Right lobe of liver (tissue), 6 donors: ENCODE results near the gene DAPK1. TPM values are rescaled to one million over a fixed set of nuclear protein-coding genes. Genes with fewer than 3 reads are reported as not detected.
A peak's percentile ranks its signal among the peaks of the same experiment; 100 is the strongest.

Experiments used
- ATAC-seq, 4 donors: fragments of 200-7000 bp; cut with Tn5 transposase; one replicate each; pipeline ENCODE4 v1.9.1; 2020; ENCODE audit warnings: mild to moderate bottlenecking in 4 of 4, moderate library complexity in 4 of 4
- DNase-seq, 3 donors: peaks; one replicate each; pipeline ENCODE4 v3.0.0-alpha.2; 2020
- H3K27ac ChIP-seq, 3 donors: fragments of 200-600 bp; one replicate each; pipeline ENCODE4 v1.8.0; 2022
- H3K27me3 ChIP-seq, 2 donors: fragments of 200-600 bp; one replicate each; pipeline ENCODE4 v1.8.0; 2022
- H3K36me3 ChIP-seq, 4 donors: fragments of 200-600 bp; sonication (generic) in 1 of 4; one replicate each; pipeline versions ENCODE4 v1.5.1 to v1.8.0; 2017 to 2022; ENCODE audit warnings: control low read depth in 1 of 4
- H3K4me1 ChIP-seq, 4 donors: fragments of 200-600 bp; sonication (generic) in 1 of 4; one replicate each; pipeline versions ENCODE4 v1.5.1 to v1.8.0; 2017 to 2022; ENCODE audit warnings: control low read depth in 1 of 4
- H3K4me3 ChIP-seq, 3 donors: fragments of 200-600 bp; one replicate each; pipeline ENCODE4 v1.8.0; 2022
- H3K9me3 ChIP-seq, 4 donors: fragments of 200-600 bp; sonication (generic) in 1 of 4; one replicate each; pipeline versions ENCODE4 v1.5.1 to v1.8.0; 2017 to 2022; ENCODE audit warnings: control low read depth in 1 of 4
- CTCF ChIP-seq, 4 donors: fragments of 200-600 bp in 3 of 4; fragments of 450-650 bp in 1 of 4; IDR thresholded peaks; one replicate each; pipeline versions ENCODE4 v1.5.1 to v1.8.0; 2016 to 2022; ENCODE audit warnings: antibody characterized with exemption in 4 of 4, mild to moderate bottlenecking in 2 of 4
- POLR2A ChIP-seq: fragments of 450-650 bp; IDR thresholded peaks from one replicate; pipeline ENCODE4 v1.6.1; 2017; ENCODE audit warnings: antibody characterized with exemption, mild to moderate bottlenecking
- WGBS: methylation state at CpG from one replicate; pipeline ENCODE4 v1.1.6; 2018; ENCODE audit warnings: low coverage, low lambda C conversion rate; ENCODE audit not compliant: insufficient coverage; ENCODE audit errors: missing lambda C conversion rate; 5-methylcytosine and 5-hydroxymethylcytosine counted together
- intact Hi-C, 2 donors: fragments of 100-400 bp; cut with DNase I; formaldehyde crosslinking; loops; one replicate each; pipeline versions ENCODE4 v1.11.2 to v1.14.1; 2022
- total RNA-seq, 6 experiments: library from RNA; depleted of rRNA in 2 of 6; stranded (reverse); fragments of >200 nt in 2 of 6; fragmentation: NEBNext Ultra II Directional in 3 of 6; extraction: Animal tissue kit (Norgen Biotek cat#: 25700) in 3 of 6; gene quantifications; one replicate each; pipeline versions ENCODE4 v1.1.0 to v1.2.4, GENCODE V29; 2016 to 2023
- donor health status: DM: no; HTN: yes; CAD: no.
- donor health status: DM: no; HTN: no; CAD: no.
- donor health status: DM: no; HTN: no; CAD: no.
- donor health status: DM: no; HTN: yes; CAD: no.
- donor health status: DM: no; HTN: yes; CAD: no.

The DAPK1 gene
- total RNA-seq, 6 experiments from 2014 or later, result 17.4 to 55.0 (median 33.9) TPM

GRCh38 chr9:87681271-87682061 is 183.8 kb downstream of the DAPK1 start:
- Histone ChIP-seq H3K27ac (no peak overlapping the region), H3K4me1 (peaks cover 0 to 33% (median 7%) of the 10 kb centered on the region in 4 donors), H3K4me3 (no peak overlapping the region), H3K9me3 (no peaks in the 10 kb centered on the region), H3K36me3 (peaks cover 0 to 2% (median under 1%) of the 10 kb centered on the region in 4 donors), H3K27me3 (no peaks in the 10 kb centered on the region)
- TF ChIP-seq CTCF (IDR thresholded peaks at IDR 0.05), result no peak
- no peak for TF ChIP-seq POLR2A
- DNase-seq (peak in 1 of 3 donors; percentile 75), ATAC-seq (peak; percentile 2 to 56 (median 22))
- 83% methylated on average over 9 of the region's 11 CpGs for WGBS
- intact Hi-C loops, result loop anchor here in 1 of 2 donors (5.0 kb wide), 1 partner anchor 131 kb away; no protein-coding TSS in a partner anchor

DNA sequence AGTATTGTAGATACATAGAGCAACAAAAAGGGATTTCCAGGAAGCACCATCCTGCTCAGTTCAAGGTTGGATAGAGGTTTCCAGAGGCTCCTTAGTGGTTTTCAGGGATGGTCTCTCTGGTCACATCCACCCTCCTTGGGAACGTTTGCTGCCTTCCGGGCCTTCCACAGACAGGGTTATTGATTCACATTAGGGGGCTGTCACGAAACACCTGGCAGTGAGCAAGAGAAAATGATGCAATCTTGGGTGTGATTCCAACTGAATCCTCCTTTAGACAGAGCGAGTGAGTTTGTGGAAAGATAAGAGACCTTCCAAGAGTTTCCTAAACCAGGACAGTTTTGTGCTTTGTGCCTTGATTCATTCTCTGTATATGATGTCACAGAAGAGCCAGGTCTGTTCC is 184.4 kb downstream of the DAPK1 start:
- ATAC-seq, result peak in 3 of 4 donors; percentile 39 to 57 (median 39)
- TF ChIP-seq POLR2A (no peak), CTCF (IDR thresholded peaks at IDR 0.05) (no peak)
- WGBS, result 26% methylated on average over 4 of the region's 4 CpGs
- no peak for DNase-seq
- intact Hi-C loops, result loop anchor here in 1 of 2 donors (5.0 kb wide), 1 partner anchor 130 kb away; no protein-coding TSS in a partner anchor
- Histone ChIP-seq H3K27ac (peak overlapping the region in 1 of 3 donors; percentile 7), H3K4me3 (no peak overlapping the region), H3K9me3 (no peaks in the 10 kb centered on the region), H3K4me1 (peaks cover 0 to 33% (median 7%) of the 10 kb centered on the region in 4 donors), H3K27me3 (no peaks in the 10 kb centered on the region), H3K36me3 (peaks cover 0 to 5% (median 3%) of the 10 kb centered on the region in 4 donors)

DNA sequence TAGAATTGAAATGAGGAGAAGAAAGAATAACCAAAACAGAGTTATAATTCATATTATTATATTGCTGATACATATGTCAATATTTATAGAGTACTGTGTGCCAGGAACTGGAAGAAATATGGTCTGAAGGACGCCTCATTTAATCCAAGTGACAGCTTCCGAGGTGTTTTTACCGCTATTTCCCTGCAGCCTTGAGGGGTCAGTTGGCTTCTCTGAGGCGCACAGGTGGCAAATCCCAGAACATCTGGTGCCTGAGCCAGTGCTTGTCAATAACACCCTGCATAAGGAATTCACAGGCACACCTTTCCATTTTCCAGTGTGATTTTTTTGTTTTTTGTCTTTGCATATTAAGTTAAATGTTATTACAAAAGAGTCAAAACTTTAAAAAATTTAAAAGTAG is 185.0 kb downstream of the DAPK1 start:
- TF ChIP-seq POLR2A (no peak), CTCF (IDR thresholded peaks at IDR 0.05) (no peak)
- Histone ChIP-seq H3K4me3 (no peak overlapping the region), H3K4me1 (peaks cover 0 to 33% (median 7%) of the 10 kb centered on the region in 4 donors), H3K27me3 (no peaks in the 10 kb centered on the region), H3K27ac (no peak overlapping the region), H3K36me3 (peaks cover 0 to 5% (median 3%) of the 10 kb centered on the region in 4 donors), H3K9me3 (no peaks in the 10 kb centered on the region)
- intact Hi-C loops, result loop anchor here in 1 of 2 donors (5.0 kb wide), 1 partner anchor 130 kb away; no protein-coding TSS in a partner anchor
- 53% methylated on average over 4 of the region's 4 CpGs for WGBS
- ATAC-seq (no peak), DNase-seq (no peak)

- H3K9me3 ChIP-seq, result no peaks in the 10 kb centered on the region
- H3K4me1 ChIP-seq, result peaks cover 0 to 33% (median 7%) of the 10 kb centered on the region in 4 donors
- H3K36me3 ChIP-seq, result peaks cover 0 to 5% (median 3%) of the 10 kb centered on the region in 4 donors
- 63% methylated on average over 11 of the region's 24 CpGs for WGBS
- ATAC-seq (peak in 1 of 4 donors; percentile 3), DNase-seq (no peak)
- H3K4me3 ChIP-seq, result no peak overlapping the region
- H3K27me3 ChIP-seq, result no peaks in the 10 kb centered on the region
- peak overlapping the region in 1 of 3 donors; percentile 22 for H3K27ac ChIP-seq
- no peak for TF ChIP-seq CTCF (IDR thresholded peaks at IDR 0.05)
- no peak for TF ChIP-seq POLR2A
- intact Hi-C loops, result loop anchor here in 1 of 2 donors (5.0 kb wide), 1 partner anchor 128 kb away; no protein-coding TSS in a partner anchor
Observed at GRCh38 chr9:87683751-87684626, 186.3 kb downstream of the DAPK1 start.
